ENCODE measurements around the gene ZFHX3. TPM values are rescaled to one million over a fixed set of nuclear protein-coding genes. Genes with fewer than 3 reads are reported as not detected.

Gene ZFHX3
- total RNA-seq, 2 donors from 2014 or later = 57.7 to 70.1 TPM

DNA sequence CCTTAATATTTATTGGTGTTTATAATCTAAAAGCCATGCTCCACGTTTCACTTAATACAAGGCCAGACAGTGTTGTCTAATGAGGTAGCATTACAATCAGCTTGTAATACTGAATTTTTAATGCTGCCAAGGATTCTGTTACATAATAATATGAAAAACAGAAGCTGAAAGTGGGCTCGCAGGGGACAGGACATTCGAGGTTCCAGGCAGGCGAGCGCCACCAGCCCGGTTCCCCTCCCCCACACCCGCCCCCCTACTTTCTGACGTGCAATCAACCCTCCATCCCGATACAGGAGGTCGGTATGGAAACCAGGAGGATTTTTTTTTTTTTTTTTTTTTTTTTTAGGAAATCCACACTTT lies 6.2 kb upstream of the ZFHX3 start:
- H3K27me3 ChIP-seq (replicated peaks; ENCODE audit: insufficient read depth) = no peaks in the 10 kb centered on the region
- no peaks in the 10 kb centered on the region for H3K9me3 ChIP-seq
- peaks cover 50 to 66% of the 10 kb centered on the region in 2 donors for H3K4me1 ChIP-seq (ENCODE audit: control insufficient read depth in 1 of 2, low read depth in 2 of 2)
- TF ChIP-seq, protein P1, sequence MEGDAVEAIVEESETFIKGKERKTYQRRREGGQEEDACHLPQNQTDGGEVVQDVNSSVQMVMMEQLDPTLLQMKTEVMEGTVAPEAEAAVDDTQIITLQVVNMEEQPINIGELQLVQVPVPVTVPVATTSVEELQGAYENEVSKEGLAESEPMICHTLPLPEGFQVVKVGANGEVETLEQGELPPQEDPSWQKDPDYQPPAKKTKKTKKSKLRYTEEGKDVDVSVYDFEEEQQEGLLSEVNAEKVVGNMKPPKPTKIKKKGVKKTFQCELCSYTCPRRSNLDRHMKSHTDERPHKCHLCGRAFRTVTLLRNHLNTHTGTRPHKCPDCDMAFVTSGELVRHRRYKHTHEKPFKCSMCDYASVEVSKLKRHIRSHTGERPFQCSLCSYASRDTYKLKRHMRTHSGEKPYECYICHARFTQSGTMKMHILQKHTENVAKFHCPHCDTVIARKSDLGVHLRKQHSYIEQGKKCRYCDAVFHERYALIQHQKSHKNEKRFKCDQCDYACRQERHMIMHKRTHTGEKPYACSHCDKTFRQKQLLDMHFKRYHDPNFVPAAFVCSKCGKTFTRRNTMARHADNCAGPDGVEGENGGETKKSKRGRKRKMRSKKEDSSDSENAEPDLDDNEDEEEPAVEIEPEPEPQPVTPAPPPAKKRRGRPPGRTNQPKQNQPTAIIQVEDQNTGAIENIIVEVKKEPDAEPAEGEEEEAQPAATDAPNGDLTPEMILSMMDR (IDR thresholded peaks at IDR 0.05) = no peak
- ATAC-seq (ENCODE audit: insufficient number of reproducible peaks, low FRiP score, low read depth) = no peak
- H3K36me3 ChIP-seq = no peaks in the 10 kb centered on the region
- no peak for DNase-seq (ENCODE audit: low spot score)
- H3K4me3 ChIP-seq = peak overlapping the region; percentile 86
- peak overlapping the region; percentile 95 to 99 for H3K27ac ChIP-seq

DNA sequence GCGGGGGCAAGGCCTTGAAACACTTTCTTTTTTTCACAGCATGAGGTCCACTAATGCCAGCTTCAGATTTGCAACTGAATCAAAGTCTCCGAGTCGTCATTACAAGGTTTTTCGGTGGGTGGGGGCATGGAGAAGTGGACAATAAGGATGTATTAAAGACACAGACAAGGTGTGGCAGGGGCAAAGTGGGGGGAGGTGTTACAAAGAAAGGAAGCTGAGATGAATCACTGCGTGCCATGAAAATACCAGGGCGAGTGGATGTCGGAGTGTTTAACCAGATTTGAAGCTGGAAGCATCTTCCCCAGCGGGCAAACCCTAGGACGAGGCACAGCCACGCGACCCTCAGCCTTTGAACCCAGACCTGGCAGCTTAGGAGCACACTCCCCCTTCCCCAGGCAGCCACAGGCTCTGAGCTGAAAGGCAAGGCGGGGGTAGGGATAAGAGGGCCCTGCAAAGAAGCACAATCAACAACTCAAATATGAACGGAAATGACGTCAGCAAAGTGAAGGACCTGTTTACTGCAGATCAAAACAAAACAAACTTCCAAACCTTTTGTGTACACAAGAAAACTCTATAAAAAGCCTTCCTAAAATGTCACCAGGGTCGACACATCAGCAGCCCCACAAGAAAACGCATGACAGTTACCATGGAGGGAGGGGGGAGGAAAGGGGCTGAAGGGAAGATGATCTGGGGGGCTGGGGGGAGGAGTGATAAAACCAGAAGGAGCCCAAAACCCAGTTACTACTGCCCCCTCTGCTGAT lies 5.6 kb upstream of the ZFHX3 start:
- H3K4me1 ChIP-seq (ENCODE audit: control insufficient read depth in 1 of 2, low read depth in 2 of 2) = peaks cover 55 to 72% of the 10 kb centered on the region in 2 donors

DNA sequence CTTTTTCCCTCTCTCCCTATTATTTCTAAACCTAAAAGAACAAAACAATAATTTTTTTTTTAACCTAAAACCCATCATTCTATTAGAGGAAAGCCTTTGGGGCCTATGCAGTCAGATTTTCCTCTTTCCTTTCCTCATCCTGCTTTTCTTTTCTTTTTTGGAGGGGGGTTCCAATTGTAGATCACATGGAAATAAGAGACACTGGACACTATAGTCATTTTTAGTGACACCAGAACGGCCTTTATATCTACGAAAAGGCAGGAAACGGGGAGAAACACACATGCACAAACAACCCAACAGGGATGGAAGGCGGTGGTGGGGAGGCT lies 5.1 kb upstream of the ZFHX3 start:
- peak overlapping the region; percentile 95 to 99 for H3K27ac ChIP-seq
- H3K36me3 ChIP-seq = no peaks in the 10 kb centered on the region
- peaks cover 55 to 73% of the 10 kb centered on the region in 2 donors for H3K4me1 ChIP-seq (ENCODE audit: control insufficient read depth in 1 of 2, low read depth in 2 of 2)
- H3K9me3 ChIP-seq = no peaks in the 10 kb centered on the region
- peak overlapping the region; percentile 86 for H3K4me3 ChIP-seq
- DNase-seq (ENCODE audit: low spot score) = no peak
- TF ChIP-seq, protein P1 (IDR thresholded peaks at IDR 0.05) = no peak
- ATAC-seq (ENCODE audit: insufficient number of reproducible peaks, low FRiP score, low read depth) = no peak
- H3K27me3 ChIP-seq (replicated peaks; ENCODE audit: insufficient read depth) = no peaks in the 10 kb centered on the region

More for the DNA sequence above, 5.6 kb upstream of the ZFHX3 start:
- DNase-seq (ENCODE audit: low spot score) (no peak), ATAC-seq (ENCODE audit: insufficient number of reproducible peaks, low FRiP score, low read depth) (no peak)
- Histone ChIP-seq H3K9me3 (no peaks in the 10 kb centered on the region), H3K27ac (peak overlapping the region; percentile 95 to 99), H3K36me3 (no peaks in the 10 kb centered on the region), H3K4me3 (peak overlapping the region; percentile 86), H3K27me3 (replicated peaks; ENCODE audit: insufficient read depth) (no peaks in the 10 kb centered on the region)
- TF ChIP-seq, protein P1 (IDR thresholded peaks at IDR 0.05) = no peak

DNA sequence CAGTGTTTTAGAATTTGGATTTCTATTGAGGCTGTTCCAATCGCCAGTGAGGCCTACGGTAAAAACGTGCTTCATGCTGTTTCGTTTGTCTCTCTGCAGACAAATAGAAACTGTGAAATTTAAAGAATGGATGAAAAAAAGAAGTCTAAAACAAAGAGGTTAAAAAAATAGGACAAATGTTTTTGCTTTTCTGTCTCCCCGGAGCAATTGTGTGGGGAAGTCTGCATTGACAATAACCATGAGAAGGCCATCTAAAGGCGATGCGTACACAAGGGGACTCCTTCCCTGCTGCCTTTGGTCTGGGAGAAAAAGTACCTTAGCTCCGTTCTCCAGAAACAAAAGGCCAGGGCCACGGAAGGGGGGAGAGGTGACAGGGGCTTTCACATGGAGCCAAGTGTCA lies 4.6 kb upstream of the ZFHX3 start:
- Histone ChIP-seq H3K9me3 (no peaks in the 10 kb centered on the region), H3K4me3 (peak overlapping the region; percentile 86), H3K4me1 (ENCODE audit: control insufficient read depth in 1 of 2, low read depth in 2 of 2) (peaks cover 55 to 73% of the 10 kb centered on the region in 2 donors), H3K36me3 (no peaks in the 10 kb centered on the region), H3K27me3 (replicated peaks; ENCODE audit: insufficient read depth) (no peaks in the 10 kb centered on the region), H3K27ac (peak overlapping the region; percentile 95 to 99)
- ATAC-seq (ENCODE audit: insufficient number of reproducible peaks, low FRiP score, low read depth) = no peak
- no peak for DNase-seq (ENCODE audit: low spot score)
- TF ChIP-seq, protein P1 (IDR thresholded peaks at IDR 0.05) = no peak

DNA sequence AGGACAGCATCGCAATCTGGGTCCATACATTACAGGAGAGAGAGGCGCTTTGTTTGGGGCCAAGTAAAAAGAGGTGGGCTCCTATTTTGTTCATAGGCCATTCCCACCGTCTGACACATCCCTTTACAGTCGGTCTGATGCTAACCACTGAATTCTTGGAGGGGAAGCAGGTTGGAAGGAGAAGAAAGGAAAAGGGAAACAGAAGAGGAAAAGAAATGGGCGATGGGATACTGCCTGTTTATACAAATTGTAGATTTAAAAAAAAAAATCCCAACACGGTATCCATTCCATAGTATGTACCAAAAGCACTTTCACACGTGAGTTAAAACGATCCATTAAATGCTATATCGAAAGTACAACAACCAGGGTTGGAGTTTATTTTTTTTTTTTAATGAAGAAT lies 4.0 kb upstream of the ZFHX3 start:
- H3K4me3 ChIP-seq = peak overlapping the region; percentile 86
- DNase-seq (ENCODE audit: low spot score) (no peak), ATAC-seq (ENCODE audit: insufficient number of reproducible peaks, low FRiP score, low read depth) (no peak)
- no peaks in the 10 kb centered on the region for H3K27me3 ChIP-seq (replicated peaks; ENCODE audit: insufficient read depth)
- H3K36me3 ChIP-seq = no peaks in the 10 kb centered on the region
- TF ChIP-seq, protein P1 (IDR thresholded peaks at IDR 0.05) = no peak
- peaks cover 55 to 77% of the 10 kb centered on the region in 2 donors for H3K4me1 ChIP-seq (ENCODE audit: control insufficient read depth in 1 of 2, low read depth in 2 of 2)
- peak overlapping the region; percentile 95 to 99 for H3K27ac ChIP-seq
- H3K9me3 ChIP-seq = no peaks in the 10 kb centered on the region
